Osteoblast (primary cell): ENCODE data around the gene USP12. TPM values are rescaled to one million over a fixed set of nuclear protein-coding genes. Genes with fewer than 3 reads are reported as not detected.

ENCODE experiments used
- DNase-seq: peaks from one replicate; pipeline ENCODE4 v3.0.0; 2011; ENCODE audit warnings: low spot score, mixed read lengths; ENCODE audit not compliant: insufficient read length; ENCODE audit errors: missing footprints
- H2AFZ ChIP-seq: 2 replicates; pipeline ENCODE4 v1.6.0; 2011; ENCODE audit warnings: mild to moderate bottlenecking, low read length
- H3K27ac ChIP-seq: 2 replicates; pipeline ENCODE4 v1.5.1; 2011; ENCODE audit warnings: mild to moderate bottlenecking, low read depth, low read length, moderate library complexity
- H3K27me3 ChIP-seq: 2 replicates; pipeline ENCODE4 v1.6.0; 2012; ENCODE audit warnings: mild to moderate bottlenecking, control low read depth, inconsistent platforms, low read length, moderate library complexity; ENCODE audit not compliant: insufficient read depth
- H3K36me3 ChIP-seq: 2 replicates; pipeline ENCODE4 v1.5.1; 2011; ENCODE audit warnings: mild to moderate bottlenecking, low read length, control low read depth, moderate library complexity; ENCODE audit not compliant: insufficient read depth
- H3K4me1 ChIP-seq: 2 replicates; pipeline ENCODE4 v1.5.1; 2011; ENCODE audit warnings: mild to moderate bottlenecking, low read length, control low read depth, moderate library complexity; ENCODE audit not compliant: insufficient read depth
- H3K4me2 ChIP-seq: 2 replicates; pipeline ENCODE4 v1.6.0; 2011; ENCODE audit warnings: mild to moderate bottlenecking, low read length; ENCODE audit not compliant: insufficient read depth
- H3K4me3 ChIP-seq: fragments of 200-600 bp; sonication (generic); 3 replicates; pipeline ENCODE4 v1.5.1; 2012; ENCODE audit warnings: mild to moderate bottlenecking, low read length, inconsistent platforms; ENCODE audit not compliant: insufficient read depth
- H3K79me2 ChIP-seq: 2 replicates; pipeline ENCODE4 v1.6.0; 2012; ENCODE audit warnings: mild to moderate bottlenecking, low read length, control low read depth, inconsistent platforms; ENCODE audit not compliant: insufficient read depth
- H3K9me3 ChIP-seq: 2 replicates; pipeline ENCODE4 v1.5.1; 2011; ENCODE audit warnings: low read depth, low read length, control low read depth
- H4K20me1 ChIP-seq: 2 replicates; pipeline ENCODE4 v1.6.0; 2012; ENCODE audit warnings: mild to moderate bottlenecking, low read length, control low read depth; ENCODE audit not compliant: insufficient read depth
- total RNA-seq: library from RNA; depleted of rRNA; stranded (reverse); fragments of >200 nt; gene quantifications from 2 replicates; pipeline ENCODE4 v1.2.3, GENCODE V29; 2012
- TF ChIP-seq, protein P1 (sequence below): IDR thresholded peaks from 2 replicates; pipeline ENCODE4 v1.5.1; 2011; ENCODE audit warnings: mild to moderate bottlenecking, low read depth, low read length, moderate library complexity; ENCODE audit errors: extremely low read depth

Gene USP12
- total RNA-seq, 1 donor, result 24.6 TPM

DNA sequence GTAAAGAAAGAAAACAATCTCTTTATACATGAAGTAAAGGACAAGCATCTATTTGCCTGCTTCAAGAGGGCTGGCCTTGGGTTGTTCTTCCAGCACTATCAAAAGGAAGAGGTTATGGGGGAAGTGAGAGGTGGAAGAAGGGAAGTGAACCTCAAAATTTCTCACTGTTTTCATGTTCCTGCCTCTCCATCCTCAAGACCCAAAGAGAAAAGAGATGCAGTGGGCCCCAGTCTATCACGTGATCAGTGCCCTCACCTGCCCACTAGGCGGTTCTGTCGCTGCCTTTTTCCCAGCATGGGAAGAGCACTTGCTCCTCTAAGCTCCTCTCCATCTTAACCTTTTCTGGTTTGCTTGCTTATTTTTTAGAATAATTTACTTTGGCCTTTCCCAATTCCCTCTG lies 6.2 kb upstream of the USP12 start:
- Histone ChIP-seq H4K20me1 (no peaks in the 10 kb centered on the region), H3K27me3 (no peaks in the 10 kb centered on the region), H3K4me2 (no peak overlapping the region), H2AFZ (no peak overlapping the region), H3K4me1 (peaks cover 14% of the 10 kb centered on the region), H3K4me3 (no peak overlapping the region), H3K36me3 (no peaks in the 10 kb centered on the region), H3K9me3 (no peaks in the 10 kb centered on the region), H3K79me2 (no peaks in the 10 kb centered on the region), H3K27ac (no peak overlapping the region)
- peak; percentile 32 for DNase-seq
- TF ChIP-seq, protein P1, sequence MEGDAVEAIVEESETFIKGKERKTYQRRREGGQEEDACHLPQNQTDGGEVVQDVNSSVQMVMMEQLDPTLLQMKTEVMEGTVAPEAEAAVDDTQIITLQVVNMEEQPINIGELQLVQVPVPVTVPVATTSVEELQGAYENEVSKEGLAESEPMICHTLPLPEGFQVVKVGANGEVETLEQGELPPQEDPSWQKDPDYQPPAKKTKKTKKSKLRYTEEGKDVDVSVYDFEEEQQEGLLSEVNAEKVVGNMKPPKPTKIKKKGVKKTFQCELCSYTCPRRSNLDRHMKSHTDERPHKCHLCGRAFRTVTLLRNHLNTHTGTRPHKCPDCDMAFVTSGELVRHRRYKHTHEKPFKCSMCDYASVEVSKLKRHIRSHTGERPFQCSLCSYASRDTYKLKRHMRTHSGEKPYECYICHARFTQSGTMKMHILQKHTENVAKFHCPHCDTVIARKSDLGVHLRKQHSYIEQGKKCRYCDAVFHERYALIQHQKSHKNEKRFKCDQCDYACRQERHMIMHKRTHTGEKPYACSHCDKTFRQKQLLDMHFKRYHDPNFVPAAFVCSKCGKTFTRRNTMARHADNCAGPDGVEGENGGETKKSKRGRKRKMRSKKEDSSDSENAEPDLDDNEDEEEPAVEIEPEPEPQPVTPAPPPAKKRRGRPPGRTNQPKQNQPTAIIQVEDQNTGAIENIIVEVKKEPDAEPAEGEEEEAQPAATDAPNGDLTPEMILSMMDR, result no peak

DNA sequence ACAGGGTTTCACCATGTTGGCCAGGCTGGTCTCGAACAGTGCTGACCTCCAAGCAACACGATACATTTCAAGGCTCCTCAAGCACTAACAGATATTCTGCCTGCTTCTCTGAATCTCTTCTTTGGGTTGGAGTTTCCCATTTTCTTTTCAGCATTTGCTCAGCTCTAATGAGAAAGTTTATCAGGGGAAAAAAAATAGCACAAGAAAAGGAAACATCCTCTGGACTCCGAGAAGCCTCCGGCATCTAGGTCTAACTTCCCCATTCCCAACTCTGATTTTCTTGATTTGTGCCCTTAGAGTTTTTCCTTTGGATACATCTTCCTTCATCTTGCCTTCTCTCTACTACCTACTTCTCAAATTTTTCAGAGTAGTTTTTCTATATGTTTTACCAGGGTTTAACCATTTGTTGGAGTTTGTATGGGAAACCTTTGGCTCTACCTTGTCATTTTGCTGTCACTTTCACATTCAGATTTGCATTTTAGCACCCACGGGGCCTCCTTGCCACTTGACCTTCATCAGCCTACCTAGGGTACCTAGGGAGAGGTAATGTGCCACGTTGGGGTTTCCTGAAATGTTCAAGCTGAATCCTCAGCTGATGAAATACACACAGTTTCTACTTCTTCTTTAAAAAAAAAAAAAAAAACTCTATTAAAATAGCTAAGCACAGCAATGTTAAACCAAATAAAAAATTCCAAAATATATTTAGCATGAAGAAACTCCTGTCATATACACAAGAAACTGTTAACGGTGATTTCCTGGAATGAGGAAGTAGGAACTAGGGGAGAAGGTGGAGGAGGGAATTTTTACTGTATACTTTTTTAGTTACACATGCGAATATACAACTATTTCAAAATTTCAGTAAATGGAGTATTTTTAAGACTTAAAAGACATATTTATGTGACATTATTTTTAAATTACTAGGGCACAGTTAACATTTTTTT lies 5.1 kb upstream of the USP12 start:
- Histone ChIP-seq H3K79me2 (no peaks in the 10 kb centered on the region), H3K4me1 (peaks cover 14% of the 10 kb centered on the region), H3K36me3 (no peaks in the 10 kb centered on the region), H3K27ac (no peak overlapping the region), H2AFZ (no peak overlapping the region), H3K27me3 (no peaks in the 10 kb centered on the region), H3K9me3 (no peaks in the 10 kb centered on the region), H4K20me1 (no peaks in the 10 kb centered on the region), H3K4me3 (no peak overlapping the region), H3K4me2 (no peak overlapping the region)
- DNase-seq, result no peak
- TF ChIP-seq, protein P1, result no peak

GRCh38 chr13:27174766-27175455 lies 3.3 kb upstream of the USP12 start:
- TF ChIP-seq, protein P1, result no peak
- H3K4me2 ChIP-seq, result peak overlapping the region; percentile 37
- peaks cover 20% of the 10 kb centered on the region for H3K4me1 ChIP-seq
- peak overlapping the region; percentile 43 for H3K27ac ChIP-seq
- peaks cover 12% of the 10 kb centered on the region for H3K79me2 ChIP-seq
- peak; percentile 69 for DNase-seq
- no peaks in the 10 kb centered on the region for H3K36me3 ChIP-seq
- H2AFZ ChIP-seq, result peak overlapping the region; percentile 72
- H3K9me3 ChIP-seq, result no peaks in the 10 kb centered on the region
- H4K20me1 ChIP-seq, result peaks cover 2% of the 10 kb centered on the region
- no peaks in the 10 kb centered on the region for H3K27me3 ChIP-seq
- H3K4me3 ChIP-seq, result no peak overlapping the region

- DNase-seq, result peak; percentile 88
- H2AFZ ChIP-seq, result peak overlapping the region; percentile 86
These were observed 858 bp upstream of the USP12 start for GRCh38 chr13:27172495-27172842.

More at GRCh38 chr13:27172495-27172842, 858 bp upstream of the USP12 start:
- Histone ChIP-seq H3K4me2 (peak overlapping the region; percentile 91), H3K4me1 (peaks cover 38% of the 10 kb centered on the region), H3K27me3 (no peaks in the 10 kb centered on the region), H3K36me3 (no peaks in the 10 kb centered on the region), H3K79me2 (peaks cover 36% of the 10 kb centered on the region), H4K20me1 (peaks cover 26% of the 10 kb centered on the region), H3K4me3 (peak overlapping the region; percentile 87), H3K9me3 (no peaks in the 10 kb centered on the region), H3K27ac (peak overlapping the region; percentile 83)
- TF ChIP-seq, protein P1, result no peak
